Epithelial cell of esophagus (primary cell): Measurements from ENCODE around the gene MAPK8IP2.

Experiments used
- DNase-seq: peaks from one replicate; pipeline ENCODE4 v3.0.0; 2010; ENCODE audit warnings: low read depth
- H3K4me3 ChIP-seq: 2 replicates; pipeline ENCODE4 v1.5.1; 2011; ENCODE audit warnings: mild to moderate bottlenecking, low read length, control low read depth
- CTCF ChIP-seq: IDR thresholded peaks from 2 replicates; pipeline ENCODE4 v1.5.1; 2011; ENCODE audit warnings: low read depth, mild to moderate bottlenecking, low read length, control low read depth, inconsistent platforms; ENCODE audit not compliant: insufficient read depth; ENCODE audit errors: missing control alignments

Gene MAPK8IP2

GRCh38 chr22:50624347-50625130 lies 23.9 kb downstream of the MAPK8IP2 start:
- DNase-seq = no peak
- no peak overlapping the region for H3K4me3 ChIP-seq
- TF ChIP-seq CTCF = no peak

- no peak overlapping the region for H3K4me3 ChIP-seq
- no peak for TF ChIP-seq CTCF
- no peak for DNase-seq
Observed at GRCh38 chr22:50625131-50625567, 24.6 kb downstream of the MAPK8IP2 start.

GRCh38 chr22:50625568-50626313 lies 25.1 kb downstream of the MAPK8IP2 start:
- DNase-seq = no peak
- no peak for TF ChIP-seq CTCF
- no peak overlapping the region for H3K4me3 ChIP-seq

- TF ChIP-seq CTCF = no peak
- DNase-seq = no peak
- no peak overlapping the region for H3K4me3 ChIP-seq
Observed at GRCh38 chr22:50626314-50626849, 25.8 kb downstream of the MAPK8IP2 start.

GRCh38 chr22:50626850-50627641 lies 26.5 kb downstream of the MAPK8IP2 start:
- H3K4me3 ChIP-seq = peak overlapping the region; percentile 73
- DNase-seq = peak; percentile 23
- TF ChIP-seq CTCF = no peak

- H3K4me3 ChIP-seq = peak within 1 kb of the TSS; percentile 73
- DNase-seq = peak; percentile 87
- no peak for TF ChIP-seq CTCF
Observed at GRCh38 chr22:50627642-50628542, 27.3 kb downstream of the MAPK8IP2 start, which contains the start of gene ARSA. Gene ARSA, minus strand, starts transcription at chr22:50628152. Its CDS starts 373 bp downstream, at chr22:50627779.
